Amygdala (tissue), 56 donors: ENCODE data around the gene MESD.
A peak's percentile ranks its signal among the peaks of the same experiment; 100 is the strongest.

ENCODE experiments used
- DNase-seq, 56 donors: peaks; one replicate each; lab custom pipeline; 2025; lab: John Stamatoyannopoulos, UW

The MESD gene

DNA sequence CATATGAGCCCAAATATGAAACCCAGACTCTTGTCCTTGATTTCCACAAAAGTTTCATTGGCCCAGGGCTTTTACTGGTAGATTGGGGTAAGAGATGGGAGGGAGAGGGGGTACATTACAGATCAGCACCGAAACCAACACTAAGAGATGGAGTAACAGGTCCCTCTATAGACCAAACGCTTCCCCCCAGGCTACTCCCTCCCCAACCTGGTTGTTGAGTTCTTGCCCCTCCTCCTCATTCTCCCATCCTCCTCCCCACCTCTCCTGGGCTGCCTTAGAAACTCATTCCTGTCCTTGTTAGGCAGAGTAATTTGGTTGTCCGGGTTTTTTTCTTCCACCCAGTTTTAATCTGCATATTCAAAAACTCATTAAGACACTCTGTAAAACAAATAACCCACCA lies 74.1 kb downstream of the MESD start:
- DNase-seq = no peak

DNA sequence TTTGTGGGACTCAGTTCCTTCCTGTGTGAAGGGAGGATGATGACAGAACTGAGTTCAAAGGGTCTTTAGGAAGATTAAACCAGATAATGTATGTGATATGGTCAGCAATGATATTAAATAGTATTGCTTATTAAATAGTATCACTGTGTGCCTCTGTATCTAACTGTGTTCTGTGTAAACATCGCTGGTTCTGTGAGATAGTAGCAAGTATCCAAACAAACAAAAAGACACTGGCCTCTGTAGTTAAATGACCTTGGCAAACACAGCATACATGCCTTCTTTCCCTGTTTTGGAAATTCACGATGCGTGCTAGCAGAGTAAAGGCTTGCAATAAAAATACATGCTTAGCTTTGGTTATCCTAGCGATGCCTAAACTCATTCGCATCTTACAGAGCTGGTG lies 76.1 kb downstream of the MESD start:
- DNase-seq = no peak

DNA sequence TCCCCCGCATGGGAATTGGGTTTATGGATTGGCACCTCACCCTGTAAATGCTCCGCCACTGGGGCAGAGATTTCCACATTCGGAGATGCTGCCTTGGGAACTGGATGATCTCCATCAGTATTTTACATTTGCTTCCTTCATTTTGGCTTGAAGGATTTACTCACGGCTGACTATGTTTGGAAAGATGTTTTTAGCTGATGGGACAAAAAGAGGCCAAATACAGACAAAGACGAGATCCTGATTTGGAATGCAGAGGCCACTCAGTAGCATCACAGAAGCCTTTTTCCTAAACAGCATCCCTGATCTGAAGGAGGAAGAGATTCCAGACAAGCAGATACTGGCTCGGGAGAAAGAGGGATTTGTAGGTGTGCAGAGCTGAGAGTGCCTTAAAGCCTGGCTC lies 76.9 kb downstream of the MESD start:
- DNase-seq = no peak

DNA sequence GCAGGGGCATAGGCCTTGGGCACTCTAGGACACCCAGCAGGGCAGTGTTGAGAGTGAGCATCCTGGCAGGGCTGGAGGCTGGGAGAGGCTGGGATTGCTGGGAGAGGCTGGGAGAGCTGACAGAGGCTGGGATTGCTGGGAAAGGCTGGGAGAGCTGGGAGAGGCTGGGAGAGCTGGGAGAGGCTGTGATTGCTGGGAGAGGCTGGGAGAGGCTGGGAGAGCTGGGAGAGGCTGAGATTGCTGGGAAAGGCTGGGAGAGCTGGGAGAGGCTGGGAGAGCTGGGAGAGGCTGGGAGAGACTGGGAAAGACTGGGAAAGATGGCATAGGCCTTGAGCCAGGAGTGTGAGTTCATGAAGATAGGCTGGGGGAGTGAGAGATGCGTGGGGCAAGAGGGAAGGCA lies 77.8 kb downstream of the MESD start:
- DNase-seq = no peak

DNA sequence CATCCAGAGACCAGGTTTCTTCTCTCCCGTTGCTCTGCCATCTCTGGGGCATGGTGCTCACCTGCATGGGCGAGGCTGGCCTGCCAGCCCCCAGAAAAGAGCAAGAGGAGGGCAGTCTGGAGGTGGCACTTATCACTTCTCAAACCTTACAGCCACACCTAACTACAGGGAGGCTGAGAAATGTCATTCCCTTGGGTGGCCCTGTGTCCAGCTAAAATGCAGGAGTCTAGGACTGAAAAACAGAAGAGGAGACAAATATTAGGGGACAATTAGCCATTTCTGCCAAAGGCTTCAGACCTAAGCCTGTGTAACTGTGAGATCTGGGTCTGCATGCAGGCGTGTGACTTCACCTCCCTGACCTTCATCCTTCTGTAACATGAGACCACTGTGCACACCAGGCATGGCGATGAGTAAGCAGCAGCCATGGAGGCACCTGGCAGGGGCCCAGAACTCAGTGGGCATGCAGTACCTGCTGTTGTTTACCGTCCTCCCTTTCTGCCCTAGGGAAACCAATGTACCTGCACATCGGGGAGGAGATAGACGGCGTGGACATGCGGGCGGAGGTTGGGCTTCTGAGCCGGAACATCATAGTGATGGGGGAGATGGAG lies 83.4 kb downstream of the MESD start:
- no peak for DNase-seq

DNA sequence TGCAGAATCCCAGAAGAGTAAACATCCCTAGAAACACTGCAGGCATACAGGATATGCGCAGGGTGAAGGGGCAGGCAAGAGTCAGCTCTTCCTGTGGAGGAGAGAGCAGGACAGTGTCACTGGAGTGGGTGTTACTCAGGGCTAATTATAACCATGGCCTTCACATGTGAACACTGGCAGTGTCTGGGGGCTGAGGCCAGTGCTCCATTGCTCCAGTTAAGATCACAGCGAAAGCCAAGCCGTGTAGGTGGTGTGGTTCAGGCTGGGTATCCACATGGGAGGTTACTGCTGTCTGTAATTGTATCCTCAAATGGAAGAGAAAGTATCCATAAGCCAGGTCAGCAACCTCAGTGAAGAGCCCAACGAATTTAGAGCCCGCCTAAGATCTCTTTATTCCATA lies 84.6 kb downstream of the MESD start:
- no peak for DNase-seq

DNA sequence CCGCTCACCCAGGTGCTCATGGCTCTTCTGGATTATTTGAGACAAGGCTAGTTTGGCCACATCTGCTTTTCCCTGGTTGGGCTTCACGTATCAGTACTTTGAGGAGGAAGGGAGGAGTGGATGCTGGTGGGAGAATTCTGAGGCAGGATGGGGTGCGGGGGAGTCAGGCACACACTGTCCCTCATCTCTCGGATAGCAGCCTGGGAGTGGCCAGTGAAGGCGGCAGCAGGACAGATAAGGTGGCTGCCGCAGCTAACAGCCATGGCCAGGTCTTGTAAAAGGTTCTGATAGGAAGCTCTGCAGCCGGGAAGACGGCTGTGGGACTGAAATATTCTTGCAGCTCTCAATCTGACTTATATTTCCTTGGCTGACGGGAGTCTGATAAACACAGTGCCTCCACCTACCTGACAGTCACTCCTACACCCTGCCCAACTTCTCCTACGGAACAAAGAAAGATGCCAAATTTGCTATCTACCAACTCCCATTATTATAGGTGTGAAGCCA lies 87.3 kb downstream of the MESD start:
- peak in 7 of 56 donors; percentile 2 to 53 (median 16) for DNase-seq

DNA sequence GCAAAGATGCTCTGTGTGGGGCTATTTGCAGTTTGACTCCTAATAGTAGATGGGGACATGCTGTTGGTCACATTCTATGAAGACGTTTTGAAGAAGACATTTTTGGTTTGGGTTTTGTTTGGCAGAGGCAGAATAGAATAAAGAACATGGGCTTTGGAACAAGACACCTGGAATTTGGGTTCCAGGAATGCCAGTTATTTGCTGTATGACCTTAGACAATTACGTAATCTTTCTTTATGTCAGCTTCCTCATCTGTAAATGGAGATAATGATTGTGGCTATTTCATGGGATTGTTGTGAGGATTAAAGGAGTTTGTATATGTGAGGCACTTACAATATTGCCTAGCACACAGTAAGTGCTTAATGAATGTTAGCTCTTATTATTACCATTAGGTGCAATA lies 91.6 kb downstream of the MESD start:
- DNase-seq = no peak
